G401.6 (cell line): ENCODE data around the gene GPHN.
"Not testable (repeated sequence)": the region's sequence is repeated elsewhere in the genome, so short reads cannot be mapped to it uniquely, and the experiment has no call there.

Experiments
- FAIRE-seq: peaks from 2 replicates; lab custom pipeline; 2012; peaks lifted over from hg19 to GRCh38; lab: Jason Lieb, UNC

The GPHN gene

GRCh38 chr14:67060546-67060945, 552.6 kb downstream of the GPHN start:
- no peak for FAIRE-seq

GRCh38 chr14:67067070-67067814, 559.3 kb downstream of the GPHN start:
- not testable (repeated sequence) for FAIRE-seq

DNA sequence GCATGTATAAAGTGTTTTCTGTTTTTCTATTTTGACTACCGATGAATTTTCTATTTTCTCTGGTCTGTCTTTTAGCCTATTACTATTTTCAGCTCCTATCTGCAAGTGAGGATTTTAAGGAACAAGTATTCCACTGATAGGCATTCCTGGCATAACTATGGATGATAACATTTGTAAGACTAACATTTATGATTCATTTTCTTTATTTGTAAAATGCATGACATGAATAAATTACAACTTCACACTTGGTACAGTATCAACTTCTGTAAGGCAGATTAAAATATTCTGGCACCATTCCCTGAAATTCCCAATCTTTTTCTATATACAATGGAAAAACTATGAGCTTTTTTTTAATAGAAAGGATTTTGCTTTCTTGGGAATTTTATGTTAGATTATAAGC, 560.3 kb downstream of the GPHN start:
- FAIRE-seq: no peak

DNA sequence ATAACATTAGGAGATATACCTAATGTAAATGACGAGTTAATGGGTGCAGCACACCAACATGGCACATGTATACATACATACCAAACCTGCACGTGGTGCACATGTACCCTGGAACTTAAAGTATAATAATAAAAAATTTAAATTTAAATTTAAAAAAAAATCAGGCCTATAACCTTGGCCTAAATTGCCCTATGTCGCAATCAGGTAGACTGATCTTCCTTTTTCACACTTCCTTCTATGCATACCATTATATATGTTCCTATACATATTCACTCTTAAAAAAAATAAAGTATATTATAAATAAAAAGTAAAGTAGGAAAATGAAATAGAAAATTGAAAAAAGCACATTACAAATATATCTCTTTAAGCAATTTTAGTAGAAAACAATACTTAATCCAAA, 563.6 kb downstream of the GPHN start:
- FAIRE-seq: peak; percentile 25

GRCh38 chr14:67077921-67078320, 570.0 kb downstream of the GPHN start:
- no peak for FAIRE-seq

- FAIRE-seq: no peak
These were observed 571.9 kb downstream of the GPHN start for GRCh38 chr14:67079846-67080245.

- no peak for FAIRE-seq
These were observed 600.3 kb downstream of the GPHN start for GRCh38 chr14:67108230-67108629.

GRCh38 chr14:67111022-67111421, 603.1 kb downstream of the GPHN start:
- no peak for FAIRE-seq

DNA sequence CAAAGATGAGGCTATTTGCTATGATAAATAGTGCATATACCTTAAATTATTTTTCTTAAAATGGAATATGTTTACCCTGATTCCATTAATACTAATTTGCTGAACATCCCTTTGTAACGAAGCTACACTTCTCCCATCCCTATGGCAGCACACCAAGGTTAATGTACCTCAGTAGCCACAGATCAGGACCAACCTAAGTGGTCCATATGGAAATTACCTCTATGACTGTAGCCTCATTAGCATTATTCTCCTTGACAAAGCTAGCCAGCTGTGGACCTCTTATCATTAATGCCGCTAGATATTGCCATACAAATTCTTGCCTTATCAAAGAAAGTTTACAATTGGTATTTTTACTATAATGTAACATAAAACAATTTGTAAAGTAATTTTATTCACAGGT, 604.4 kb downstream of the GPHN start:
- no peak for FAIRE-seq

- no peak for FAIRE-seq
These were observed 619.2 kb downstream of the GPHN start for GRCh38 chr14:67127174-67127573.

DNA sequence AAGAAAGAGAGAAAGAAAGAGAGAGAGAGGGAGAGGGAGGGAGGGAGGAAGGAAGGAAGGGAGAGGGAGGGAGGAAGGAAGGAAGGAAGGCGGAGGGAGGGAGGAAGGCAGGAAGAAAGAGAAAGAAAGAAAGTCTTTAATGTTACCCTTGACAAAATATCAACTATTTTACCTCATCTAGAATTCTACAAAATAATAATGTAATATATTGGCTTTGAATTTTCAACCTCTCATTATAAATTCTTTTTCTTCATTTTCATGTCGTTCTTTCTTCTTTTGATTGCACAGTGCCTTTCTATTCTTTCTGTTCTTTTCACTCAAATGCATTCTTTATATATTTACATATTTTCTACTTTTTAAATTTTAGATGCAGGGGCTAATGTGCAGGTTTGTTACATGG, 621.8 kb downstream of the GPHN start:
- no peak for FAIRE-seq

- FAIRE-seq: no peak
These were observed 623.7 kb downstream of the GPHN start for GRCh38 chr14:67131691-67132090.

DNA sequence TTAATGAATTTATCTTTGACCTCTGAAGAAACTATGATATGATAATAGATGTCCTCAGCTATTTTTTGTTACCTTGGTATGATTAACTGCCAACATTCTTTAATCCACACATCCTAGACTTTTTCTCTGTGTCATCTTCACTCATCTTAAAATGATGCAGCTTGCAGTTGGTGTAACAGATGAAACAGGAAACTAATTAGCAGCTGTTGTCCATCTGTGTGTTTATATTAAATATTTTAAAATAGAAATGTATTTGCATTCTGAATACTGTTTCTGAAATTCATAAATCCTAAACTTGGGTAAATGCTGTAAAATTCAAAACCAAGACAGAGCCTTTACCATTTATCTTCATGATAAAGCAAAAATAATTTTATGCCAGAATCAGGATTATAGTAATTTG, 625.2 kb downstream of the GPHN start:
- no peak for FAIRE-seq

GRCh38 chr14:67133595-67134441, 625.9 kb downstream of the GPHN start:
- FAIRE-seq: no peak

DNA sequence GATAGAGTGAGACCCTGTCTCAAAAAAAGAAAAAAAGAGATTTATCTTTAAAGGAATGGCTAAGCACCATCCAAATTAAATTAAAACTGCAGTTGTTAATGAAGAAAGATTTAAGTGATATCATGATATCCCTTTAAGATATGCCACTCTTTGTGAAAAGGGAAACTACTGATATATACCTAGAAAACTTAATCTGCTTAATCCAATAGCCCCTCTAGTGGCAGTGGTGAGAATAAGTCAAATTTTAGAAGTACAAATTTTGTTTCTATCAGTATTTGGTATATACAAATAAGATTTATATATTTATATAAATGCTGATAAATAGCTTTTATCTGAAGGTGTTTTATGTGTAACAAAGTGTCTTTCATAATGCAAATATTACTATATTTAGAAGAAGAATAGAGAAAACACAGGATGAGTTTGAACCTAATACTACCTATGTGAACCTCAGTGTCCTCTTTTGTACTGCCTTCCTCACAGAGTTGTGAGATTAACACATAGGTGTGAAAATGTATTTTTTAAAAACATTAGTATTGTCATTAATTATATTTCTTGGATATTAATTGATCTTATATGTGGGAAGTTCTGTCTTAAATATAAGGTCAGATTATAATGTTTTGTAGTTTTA, 629.9 kb downstream of the GPHN start:
- FAIRE-seq: peak; percentile 93

GRCh38 chr14:67140556-67140955, 632.6 kb downstream of the GPHN start:
- FAIRE-seq: no peak

GRCh38 chr14:67141146-67141900, 633.4 kb downstream of the GPHN start:
- no peak for FAIRE-seq

GRCh38 chr14:67151082-67151666, 643.2 kb downstream of the GPHN start:
- peak; percentile 11 for FAIRE-seq

DNA sequence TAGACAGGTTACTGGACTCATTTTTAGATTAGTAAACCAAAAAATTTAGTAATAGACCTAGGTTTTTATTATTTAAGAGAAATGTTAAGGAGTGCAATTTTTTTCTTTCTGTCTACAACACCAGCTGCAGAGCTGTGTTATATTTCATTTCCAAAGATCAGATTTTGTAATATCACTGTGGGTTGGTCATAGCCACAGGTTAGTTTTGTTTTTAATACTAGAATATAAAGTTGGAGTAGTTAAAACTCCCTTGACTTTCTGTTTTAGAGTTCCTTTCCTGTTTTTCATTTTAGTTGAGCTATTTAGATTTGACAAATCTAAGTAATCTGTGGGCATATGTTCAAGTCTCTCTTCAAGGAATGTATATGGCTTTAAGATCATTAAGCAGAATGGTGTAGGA, 650.6 kb downstream of the GPHN start:
- peak; percentile 17 for FAIRE-seq

DNA sequence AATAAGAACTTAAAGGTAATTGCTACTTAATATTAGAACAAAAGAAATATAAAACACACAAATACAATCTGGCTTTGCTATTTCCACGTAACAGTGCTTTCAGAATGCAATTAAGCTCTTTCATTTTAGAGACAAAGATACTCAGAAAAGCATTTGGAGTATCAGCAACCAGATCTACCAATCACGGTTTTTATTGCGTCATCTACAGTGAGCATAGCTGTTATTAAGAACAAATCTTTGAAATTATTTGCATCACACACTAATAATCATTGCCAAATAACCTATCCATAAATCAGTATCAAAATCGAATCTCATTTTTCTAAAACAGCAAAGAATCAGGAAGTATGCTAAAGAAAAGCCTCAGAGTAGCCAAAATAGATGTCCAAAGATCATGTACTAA, 654.4 kb downstream of the GPHN start:
- no peak for FAIRE-seq

GRCh38 chr14:67166450-67166853, 658.5 kb downstream of the GPHN start:
- peak; percentile 97 for FAIRE-seq
